Activated T-cell treated with anti-CD3 and anti-CD28 coated beads, Interleukin-2, amount 50 U/mL, for 72 hours (primary cell): ENCODE measurements around the gene AP4M1. TPM values are rescaled to one million over a fixed set of nuclear protein-coding genes. Genes with fewer than 3 reads are reported as not detected.
"Not testable (repeated sequence)": the region's sequence is repeated elsewhere in the genome, so short reads cannot be mapped to it uniquely, and the experiment has no call there.

Source experiments
- ATAC-seq, 2 donors: fragments of 150-1000 bp; cut with Tn5 transposase; replicated peaks in 1 of 2; 2 replicates each; pipeline ENCODE4 v1.10.0; 2021; ENCODE audit warnings: moderate library complexity in 2 of 2, mild to moderate bottlenecking in 1 of 2
- DNase-seq, 2 donors: peaks; one replicate each; pipeline ENCODE4 v3.0.0; 2021 to 2022; ENCODE audit warnings: mixed read lengths in 1 of 2
- H3K27ac Mint-ChIP-seq: one replicate; pipeline ENCODE4 v1.8.0; 2022; ENCODE audit warnings: mild to moderate bottlenecking, moderate library complexity, mixed read lengths
- H3K27me3 Mint-ChIP-seq: one replicate; pipeline ENCODE4 v1.8.0; 2022; ENCODE audit warnings: low read depth, mixed read lengths
- H3K36me3 Mint-ChIP-seq, 2 donors: one replicate each; pipeline ENCODE4 v1.8.0; 2022; ENCODE audit warnings: mixed read lengths in 2 of 2, mild to moderate bottlenecking in 1 of 2; ENCODE audit not compliant: insufficient read depth in 2 of 2
- H3K4me1 Mint-ChIP-seq: one replicate; pipeline ENCODE4 v1.8.0; 2022; ENCODE audit warnings: low read depth, mixed read lengths
- H3K4me3 Mint-ChIP-seq, 2 donors: one replicate each; pipeline ENCODE4 v1.8.0; 2022; ENCODE audit warnings: mild to moderate bottlenecking in 2 of 2, mixed read lengths in 2 of 2, moderate library complexity in 2 of 2
- H3K9me3 Mint-ChIP-seq, 2 donors: one replicate each; pipeline ENCODE4 v1.8.0; 2022; ENCODE audit warnings: mixed read lengths in 2 of 2
- total RNA-seq, 2 donors: library from RNA; stranded (reverse); gene quantifications; one replicate each; pipeline ENCODE4 v1.2.3, GENCODE V29; 2022

The AP4M1 gene
- total RNA-seq, 2 donors from 2014 or later: 9.3 to 10.5 TPM

DNA sequence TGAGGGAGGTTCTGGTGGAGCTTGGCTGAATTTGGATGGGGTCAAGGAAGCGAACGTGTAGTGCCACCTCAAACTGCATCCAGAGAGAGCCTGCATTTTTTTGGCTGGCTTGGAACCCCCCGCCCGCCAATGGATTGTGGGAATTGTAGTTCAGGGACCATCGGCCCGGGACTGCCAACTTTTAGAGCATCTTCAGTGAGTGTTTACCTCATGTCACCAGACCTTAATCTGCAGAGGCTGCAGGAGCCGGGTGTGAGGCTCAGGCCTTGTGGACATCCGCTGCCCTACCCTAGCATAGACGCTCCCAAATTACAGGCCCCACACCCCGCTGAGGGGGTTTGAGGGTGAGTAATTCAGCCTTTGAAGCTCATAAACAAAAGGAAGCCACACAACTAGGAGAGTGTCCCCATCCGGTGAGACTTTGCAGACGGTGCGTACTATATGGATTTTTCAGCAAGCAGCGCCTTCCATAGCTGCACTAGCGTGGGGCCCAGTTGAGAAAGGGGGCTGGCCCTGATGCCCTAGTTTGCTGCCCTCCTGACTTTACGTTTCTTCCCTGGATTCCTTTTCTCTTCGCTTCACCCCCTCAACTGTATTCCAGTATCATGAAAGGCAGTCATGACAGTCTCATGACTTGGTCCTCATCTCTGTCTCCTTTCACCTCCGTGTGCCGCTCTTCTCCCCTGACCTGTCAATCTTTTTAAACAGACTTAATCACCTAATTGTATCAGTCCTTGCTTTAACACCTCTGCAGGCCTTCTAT lies 18.7 kb downstream of the AP4M1 start:
- H3K27ac Mint-ChIP-seq: peak overlapping the region; percentile 99
- H3K36me3 Mint-ChIP-seq: no peaks in the 10 kb centered on the region
- peaks cover 31% of the 10 kb centered on the region for H3K4me1 Mint-ChIP-seq
- H3K9me3 Mint-ChIP-seq: no peaks in the 10 kb centered on the region
- DNase-seq (peak; percentile 71 to 73), ATAC-seq (peak; percentile 73 to 74)
- H3K27me3 Mint-ChIP-seq: no peaks in the 10 kb centered on the region
- H3K4me3 Mint-ChIP-seq: peak overlapping the region; percentile 88 to 96

GRCh38 chr7:100120733-100121036 lies 19.2 kb downstream of the AP4M1 start:
- peak overlapping the region; percentile 88 to 96 for H3K4me3 Mint-ChIP-seq
- DNase-seq: no peak

DNA sequence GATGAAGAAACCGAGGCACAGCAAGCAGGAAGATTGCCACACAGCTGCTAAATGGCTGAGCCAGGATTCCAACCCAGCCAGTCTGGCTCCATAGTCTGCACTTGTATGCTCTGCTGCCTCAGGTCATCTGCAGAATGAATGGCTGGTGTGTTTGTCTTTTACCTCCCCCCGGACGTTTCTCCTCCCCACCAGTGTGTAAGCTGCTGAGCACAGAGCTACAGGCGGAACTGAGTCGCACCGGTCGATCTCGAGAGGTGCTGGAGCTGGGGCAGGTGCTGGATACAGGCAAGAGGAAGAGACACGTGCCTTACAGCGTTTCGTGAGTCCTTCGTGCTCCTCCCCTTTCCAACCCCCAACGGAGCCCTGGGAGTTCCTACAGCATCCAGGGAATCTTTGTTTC lies 20.6 kb downstream of the AP4M1 start:
- H3K27ac Mint-ChIP-seq: no peak overlapping the region

More at GRCh38 chr7:100120733-100121036, 19.2 kb downstream of the AP4M1 start:
- Mint-ChIP-seq H3K4me1 (peaks cover 35% of the 10 kb centered on the region), H3K27me3 (no peaks in the 10 kb centered on the region), H3K36me3 (no peaks in the 10 kb centered on the region), H3K27ac (peak overlapping the region; percentile 47), H3K9me3 (no peaks in the 10 kb centered on the region)
- ATAC-seq: no peak

GRCh38 chr7:100122568-100122967 lies 21.1 kb downstream of the AP4M1 start:
- Mint-ChIP-seq H3K27ac (no peak overlapping the region), H3K27me3 (no peaks in the 10 kb centered on the region), H3K36me3 (peaks cover 0 to 3% of the 10 kb centered on the region in 2 donors), H3K4me1 (peaks cover 42% of the 10 kb centered on the region), H3K9me3 (no peaks in the 10 kb centered on the region), H3K4me3 (no peak overlapping the region)
- DNase-seq: no peak
- no peak for ATAC-seq

More for the DNA sequence above, 20.6 kb downstream of the AP4M1 start:
- peaks cover 43% of the 10 kb centered on the region for H3K4me1 Mint-ChIP-seq
- peaks cover 0 to 3% of the 10 kb centered on the region in 2 donors for H3K36me3 Mint-ChIP-seq
- H3K4me3 Mint-ChIP-seq: no peak overlapping the region
- DNase-seq (no peak), ATAC-seq (no peak)
- H3K27me3 Mint-ChIP-seq: no peaks in the 10 kb centered on the region
- H3K9me3 Mint-ChIP-seq: no peaks in the 10 kb centered on the region

DNA sequence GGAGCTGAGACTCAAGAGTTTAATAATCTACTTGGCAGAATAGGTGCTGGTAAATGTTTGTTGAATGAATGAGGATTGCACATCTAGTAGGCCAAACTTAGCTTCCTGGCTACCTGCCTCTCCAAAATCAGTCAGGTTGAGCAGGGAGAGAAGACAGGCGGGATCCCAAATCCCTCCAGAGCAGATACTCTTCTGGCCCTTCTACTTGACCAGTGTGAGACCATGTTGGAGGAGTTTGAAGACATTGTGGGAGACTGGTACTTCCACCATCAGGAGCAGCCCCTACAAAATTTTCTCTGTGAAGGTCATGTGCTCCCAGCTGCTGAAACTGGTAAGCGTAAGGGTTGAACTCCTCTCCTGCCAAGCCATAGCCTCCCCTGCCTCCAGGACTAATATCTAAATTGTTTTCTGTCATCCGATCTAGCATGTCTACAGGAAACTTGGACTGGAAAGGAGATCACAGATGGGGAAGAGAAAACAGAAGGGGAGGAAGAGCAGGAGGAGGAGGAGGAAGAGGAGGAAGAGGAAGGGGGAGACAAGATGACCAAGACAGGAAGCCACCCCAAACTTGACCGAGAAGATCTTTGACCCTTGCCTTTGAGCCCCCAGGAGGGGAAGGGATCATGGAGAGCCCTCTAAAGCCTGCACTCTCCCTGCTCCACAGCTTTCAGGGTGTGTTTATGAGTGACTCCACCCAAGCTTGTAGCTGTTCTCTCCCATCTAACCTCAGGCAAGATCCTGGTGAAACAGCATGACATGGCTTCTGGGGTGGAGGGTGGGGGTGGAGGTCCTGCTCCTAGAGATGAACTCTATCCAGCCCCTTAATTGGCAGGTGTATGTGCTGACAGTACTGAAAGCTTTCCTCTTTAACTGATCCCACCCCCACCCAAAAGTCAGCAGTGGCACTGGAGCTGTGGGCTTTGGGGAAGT lies 23.1 kb downstream of the AP4M1 start:
- H3K9me3 Mint-ChIP-seq: no peaks in the 10 kb centered on the region
- peak overlapping the region; percentile 98 for H3K27ac Mint-ChIP-seq
- H3K27me3 Mint-ChIP-seq: no peaks in the 10 kb centered on the region
- H3K36me3 Mint-ChIP-seq: peaks cover 0 to 3% of the 10 kb centered on the region in 2 donors
- H3K4me1 Mint-ChIP-seq: peaks cover 38% of the 10 kb centered on the region
- ATAC-seq: no peak
- no peak for DNase-seq
- peak overlapping the region; percentile 97 to 98 for H3K4me3 Mint-ChIP-seq

DNA sequence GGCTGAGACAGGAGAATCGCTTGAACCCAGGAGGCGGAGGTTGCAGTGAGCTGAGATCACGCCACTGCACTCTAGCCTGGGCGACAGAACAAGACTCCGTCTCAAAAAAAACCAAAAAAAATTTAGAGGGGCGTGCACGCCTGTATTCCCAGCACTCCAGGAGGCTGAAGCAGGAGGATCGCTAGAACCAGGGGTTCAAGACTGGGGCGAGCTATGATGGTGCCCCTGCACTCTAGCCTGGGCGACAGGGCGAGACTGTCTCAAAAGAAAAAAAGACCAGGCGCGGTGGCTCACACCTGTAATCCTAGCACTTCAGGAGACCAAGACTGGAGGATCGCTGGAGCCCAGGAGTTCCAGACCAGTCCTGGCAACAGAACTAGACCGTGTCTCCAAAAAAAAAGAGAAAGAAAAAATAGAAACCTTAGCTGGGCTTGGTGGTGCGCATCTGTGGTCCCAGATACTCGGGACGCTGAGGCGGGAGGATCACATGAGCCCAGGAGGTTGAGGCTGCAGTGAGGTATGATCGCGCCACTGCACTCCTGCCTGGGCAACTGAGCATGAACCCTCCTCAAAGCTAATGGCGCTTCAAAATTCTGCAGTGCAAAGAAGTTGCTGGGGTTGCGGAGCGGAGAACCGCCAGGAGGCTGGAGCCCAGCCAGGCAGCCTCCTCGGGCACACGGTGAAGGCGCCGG lies 24.9 kb downstream of the AP4M1 start:
- Mint-ChIP-seq H3K36me3 (peaks cover 0 to 3% of the 10 kb centered on the region in 2 donors), H3K27me3 (no peaks in the 10 kb centered on the region), H3K4me3 (peak overlapping the region; percentile 97 to 98), H3K9me3 (no peaks in the 10 kb centered on the region), H3K4me1 (peaks cover 32% of the 10 kb centered on the region), H3K27ac (peak overlapping the region; percentile 98)
- ATAC-seq: peak in 1 of 2 donors; percentile 2
- no peak for DNase-seq

DNA sequence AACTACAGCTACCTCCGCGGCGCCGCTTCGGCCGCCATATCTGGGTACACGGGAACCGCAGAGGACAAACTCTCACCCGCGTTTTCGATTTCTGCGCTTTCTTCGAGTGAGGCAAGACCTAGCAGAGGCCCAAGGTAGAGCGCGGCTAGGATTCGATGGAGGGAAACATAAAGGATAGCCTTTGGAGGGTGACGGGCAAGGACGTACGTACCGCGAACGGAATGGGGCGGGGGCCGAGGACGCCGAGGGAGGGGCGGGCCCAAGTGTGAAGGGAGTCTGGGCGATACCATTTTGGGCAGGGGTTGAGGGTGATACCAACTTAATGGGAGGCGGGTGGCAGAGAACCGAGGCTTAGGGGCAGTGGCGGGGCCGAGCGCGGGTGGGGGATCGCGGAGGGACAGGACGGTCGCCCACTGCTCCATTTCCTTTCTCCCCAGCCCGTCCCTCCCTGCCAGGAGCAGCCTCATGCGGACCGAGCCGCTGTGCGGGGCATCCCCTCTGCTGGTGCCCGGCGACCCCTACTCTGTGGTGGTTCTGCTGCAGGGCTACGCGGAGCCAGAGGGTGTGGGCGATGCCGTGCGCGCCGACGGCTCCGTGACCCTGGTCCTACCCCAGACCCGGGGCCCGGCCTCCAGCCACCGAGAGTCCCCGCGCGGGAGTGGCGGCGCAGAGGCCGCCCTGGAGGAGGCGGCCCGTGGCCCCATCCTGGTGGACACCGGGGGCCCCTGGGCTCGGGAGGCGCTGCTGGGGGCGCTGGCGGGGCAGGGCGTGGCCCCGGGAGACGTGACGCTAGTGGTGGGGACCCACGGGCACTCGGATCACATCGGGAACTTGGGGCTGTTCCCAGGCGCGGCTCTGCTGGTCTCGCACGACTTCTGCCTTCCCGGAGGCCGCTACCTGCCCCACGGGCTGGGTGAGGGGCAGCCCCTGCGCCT lies 25.8 kb downstream of the AP4M1 start, which contains the start of gene MBLAC1:
MBLAC1 (plus strand) TSS at position 37 of the 935 bp plus-strand sequence; CDS start at position 466, 429 bp downstream.
- Mint-ChIP-seq H3K36me3 (peaks cover 0 to 3% of the 10 kb centered on the region in 2 donors), H3K4me1 (peaks cover 40% of the 10 kb centered on the region), H3K4me3 (peak within 1 kb of the TSS; percentile 97 to 98), H3K9me3 (no peaks in the 10 kb centered on the region), H3K27ac (peak within 1 kb of the TSS; percentile 98), H3K27me3 (no peaks in the 10 kb centered on the region)
- ATAC-seq (peak; percentile 78 to 79), DNase-seq (peak; percentile 93)

DNA sequence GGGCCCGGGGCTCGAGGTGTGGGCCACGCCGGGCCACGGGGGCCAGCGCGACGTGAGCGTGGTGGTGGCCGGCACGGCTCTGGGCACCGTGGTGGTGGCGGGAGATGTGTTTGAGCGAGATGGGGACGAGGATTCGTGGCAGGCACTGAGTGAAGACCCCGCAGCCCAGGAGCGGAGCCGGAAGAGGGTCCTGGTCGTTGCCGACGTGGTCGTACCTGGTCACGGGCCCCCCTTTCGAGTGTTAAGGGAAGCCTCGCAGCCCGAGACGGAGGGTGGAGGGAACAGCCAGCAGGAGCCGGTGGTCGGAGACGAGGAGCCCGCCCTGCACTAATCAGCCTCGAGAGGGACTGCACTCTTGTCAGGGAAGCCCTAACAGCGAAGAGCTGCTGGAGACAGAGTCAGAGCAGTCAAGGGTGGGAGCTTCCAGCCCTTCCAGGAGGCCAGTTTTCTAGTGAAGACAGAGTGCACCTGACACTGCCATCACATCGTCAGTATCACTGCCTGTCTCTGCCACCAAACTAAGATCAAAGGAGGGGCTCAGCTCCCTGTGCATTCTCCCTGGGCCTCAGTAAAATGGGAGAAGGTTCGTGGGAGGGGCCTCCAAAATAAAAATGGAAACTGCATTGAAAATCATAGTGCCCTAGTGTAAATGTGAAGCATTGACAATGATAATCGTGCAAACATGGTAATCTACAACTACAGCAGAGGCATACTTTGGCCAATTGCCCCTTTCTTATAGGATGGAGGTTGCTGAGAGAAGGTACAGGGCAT lies 26.6 kb downstream of the AP4M1 start:
- no peaks in the 10 kb centered on the region for H3K9me3 Mint-ChIP-seq
- H3K4me3 Mint-ChIP-seq: peak overlapping the region; percentile 86 to 97
- peak; percentile 34 to 41 for DNase-seq
- H3K27ac Mint-ChIP-seq: no peak overlapping the region
- H3K36me3 Mint-ChIP-seq: peaks cover 0 to 3% of the 10 kb centered on the region in 2 donors
- no peaks in the 10 kb centered on the region for H3K27me3 Mint-ChIP-seq
- peak in 1 of 2 donors; percentile 0 for ATAC-seq
- peaks cover 48% of the 10 kb centered on the region for H3K4me1 Mint-ChIP-seq

DNA sequence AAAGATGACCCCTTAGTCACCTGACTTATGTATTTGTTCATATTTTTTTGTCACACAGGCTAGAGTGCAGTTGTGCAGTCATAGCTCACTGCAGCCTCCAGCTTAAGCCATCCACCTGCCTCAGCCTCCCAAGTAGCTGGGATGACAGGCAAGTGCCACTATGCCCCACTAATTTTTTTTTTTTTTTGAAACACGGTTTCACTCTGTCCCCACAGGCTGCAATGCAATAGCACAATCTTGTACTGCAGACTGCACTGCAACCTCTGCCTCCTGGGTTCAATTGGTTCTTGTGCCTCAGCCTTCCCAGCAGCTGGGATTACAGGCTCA lies 27.2 kb downstream of the AP4M1 start:
- Mint-ChIP-seq H3K27me3 (no peaks in the 10 kb centered on the region), H3K4me3 (peak overlapping the region; percentile 86 to 97), H3K4me1 (peaks cover 48% of the 10 kb centered on the region), H3K9me3 (no peaks in the 10 kb centered on the region), H3K27ac (no peak overlapping the region), H3K36me3 (peaks cover 0 to 3% of the 10 kb centered on the region in 2 donors)
- DNase-seq (no peak), ATAC-seq (no peak)

DNA sequence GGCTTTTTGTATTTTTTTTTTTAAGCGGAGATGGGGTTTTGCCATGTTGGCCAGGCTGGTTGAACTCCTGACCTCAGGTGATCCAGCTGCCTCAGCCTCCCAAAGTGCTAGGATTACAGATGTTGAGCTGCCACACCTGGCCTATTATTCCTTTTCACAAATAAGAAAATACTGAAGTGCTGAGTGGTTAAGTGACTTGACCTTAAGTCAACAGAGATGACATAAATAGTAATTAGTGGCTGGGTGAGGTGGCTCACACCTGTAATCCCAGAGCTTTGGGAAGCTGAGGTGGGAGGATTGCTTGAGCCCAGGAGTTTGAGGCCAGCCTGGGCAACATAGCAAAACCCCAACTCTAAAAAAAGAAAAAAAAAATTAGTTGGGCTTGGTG lies 28.8 kb downstream of the AP4M1 start:
- peaks cover 41% of the 10 kb centered on the region for H3K4me1 Mint-ChIP-seq
- H3K4me3 Mint-ChIP-seq, H3K27ac Mint-ChIP-seq, H3K27me3 Mint-ChIP-seq, DNase-seq, H3K9me3 Mint-ChIP-seq, ATAC-seq, H3K36me3 Mint-ChIP-seq: not testable (repeated sequence)

DNA sequence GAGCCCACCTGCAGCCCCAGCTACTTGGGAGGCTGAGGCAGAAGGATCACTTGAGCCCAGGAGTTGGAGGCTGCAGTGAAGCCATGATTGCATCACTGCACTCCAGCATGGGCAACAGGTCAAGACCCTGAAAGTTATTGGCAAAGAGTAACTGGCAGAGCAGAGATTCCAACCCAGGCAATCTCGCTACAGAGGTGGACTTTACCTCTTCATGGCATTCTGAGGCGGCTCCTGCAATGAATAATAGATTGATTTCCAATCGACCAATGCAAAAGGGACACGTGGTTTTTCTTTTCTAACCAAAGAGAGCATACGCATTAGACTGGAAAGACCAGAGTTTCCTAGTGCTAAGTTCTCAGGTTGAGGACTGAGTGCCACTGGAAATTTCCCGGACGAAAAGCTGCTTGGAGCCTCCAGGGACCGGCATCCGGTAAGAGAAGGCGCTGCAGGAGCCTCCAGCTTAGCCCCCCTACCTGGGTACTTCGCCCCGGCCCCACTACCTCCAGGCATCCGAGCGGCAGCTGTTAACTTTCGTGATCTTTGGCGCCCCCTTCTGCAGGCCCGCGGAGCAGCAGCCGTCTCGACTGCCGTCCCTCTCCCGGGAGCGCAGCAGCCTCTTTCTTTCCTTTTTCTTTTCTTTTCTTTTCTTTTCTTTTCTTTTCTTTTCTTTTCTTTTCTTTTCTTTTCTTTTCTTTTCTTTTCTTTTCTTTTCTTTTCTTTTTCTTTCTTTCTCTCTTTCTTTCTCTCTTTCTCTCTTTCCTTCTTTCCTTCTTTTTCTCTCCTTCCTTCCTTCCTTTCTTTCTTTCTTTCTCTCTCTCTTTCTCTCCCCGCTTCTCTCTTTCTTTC lies 29.4 kb downstream of the AP4M1 start:
- DNase-seq: peak; percentile 90 to 91
- Mint-ChIP-seq H3K4me1 (peaks cover 35% of the 10 kb centered on the region), H3K36me3 (peaks cover 0 to 3% of the 10 kb centered on the region in 2 donors), H3K9me3 (no peaks in the 10 kb centered on the region), H3K27me3 (no peaks in the 10 kb centered on the region), H3K4me3 (peak overlapping the region; percentile 56 to 90), H3K27ac (no peak overlapping the region)
- ATAC-seq: peak; percentile 8 to 18
